Right ventricle myocardium superior (tissue), 1 donor: ENCODE data around the gene RAPGEF2. TPM values are rescaled to one million over a fixed set of nuclear protein-coding genes. Genes with fewer than 3 reads are reported as not detected.
"Not testable (repeated sequence)": the region's sequence is repeated elsewhere in the genome, so short reads cannot be mapped to it uniquely, and the experiment has no call there.

ENCODE experiments used
- ATAC-seq: fragments of 200-7000 bp; cut with Tn5 transposase; one replicate; pipeline ENCODE4 v1.9.1; 2020; ENCODE audit warnings: mild to moderate bottlenecking; ENCODE audit not compliant: poor library complexity
- DNase-seq: peaks from one replicate; pipeline ENCODE4 v3.0.0-alpha.2; 2020
- intact Hi-C: fragments of 100-400 bp; cut with DNase I; formaldehyde crosslinking; loops from one replicate; pipeline ENCODE4 v1.11.2; 2022
- total RNA-seq: library from RNA; stranded (reverse); fragmentation: NEBNext Ultra II Directional; extraction: Animal tissue kit (Norgen Biotek cat#: 25700); gene quantifications from one replicate; pipeline ENCODE4 v1.2.1, GENCODE V29; 2021
- donor health status: DM: no; HTN: yes; CAD: no; lungs with severe emphysema.

Gene RAPGEF2
- total RNA-seq, 1 donor from 2014 or later: 43.8 TPM

- DNase-seq: no peak
- ATAC-seq: no peak
- intact Hi-C loops: loop anchor here (5.0 to 10.0 kb wide), 3 partner anchors 75 to 453 kb away; partner anchors contain the start of genes PPID and RAPGEF2
These were observed 74.6 kb downstream of the RAPGEF2 start for GRCh38 chr4:159177265-159178150.

- DNase-seq (no peak), ATAC-seq (peak; percentile 52)
- intact Hi-C loops: loop anchor here (5.0 to 10.0 kb wide), 3 partner anchors 76 to 453 kb away; partner anchors contain the start of genes PPID and RAPGEF2
These were observed 75.3 kb downstream of the RAPGEF2 start for GRCh38 chr4:159178151-159178546.

DNA sequence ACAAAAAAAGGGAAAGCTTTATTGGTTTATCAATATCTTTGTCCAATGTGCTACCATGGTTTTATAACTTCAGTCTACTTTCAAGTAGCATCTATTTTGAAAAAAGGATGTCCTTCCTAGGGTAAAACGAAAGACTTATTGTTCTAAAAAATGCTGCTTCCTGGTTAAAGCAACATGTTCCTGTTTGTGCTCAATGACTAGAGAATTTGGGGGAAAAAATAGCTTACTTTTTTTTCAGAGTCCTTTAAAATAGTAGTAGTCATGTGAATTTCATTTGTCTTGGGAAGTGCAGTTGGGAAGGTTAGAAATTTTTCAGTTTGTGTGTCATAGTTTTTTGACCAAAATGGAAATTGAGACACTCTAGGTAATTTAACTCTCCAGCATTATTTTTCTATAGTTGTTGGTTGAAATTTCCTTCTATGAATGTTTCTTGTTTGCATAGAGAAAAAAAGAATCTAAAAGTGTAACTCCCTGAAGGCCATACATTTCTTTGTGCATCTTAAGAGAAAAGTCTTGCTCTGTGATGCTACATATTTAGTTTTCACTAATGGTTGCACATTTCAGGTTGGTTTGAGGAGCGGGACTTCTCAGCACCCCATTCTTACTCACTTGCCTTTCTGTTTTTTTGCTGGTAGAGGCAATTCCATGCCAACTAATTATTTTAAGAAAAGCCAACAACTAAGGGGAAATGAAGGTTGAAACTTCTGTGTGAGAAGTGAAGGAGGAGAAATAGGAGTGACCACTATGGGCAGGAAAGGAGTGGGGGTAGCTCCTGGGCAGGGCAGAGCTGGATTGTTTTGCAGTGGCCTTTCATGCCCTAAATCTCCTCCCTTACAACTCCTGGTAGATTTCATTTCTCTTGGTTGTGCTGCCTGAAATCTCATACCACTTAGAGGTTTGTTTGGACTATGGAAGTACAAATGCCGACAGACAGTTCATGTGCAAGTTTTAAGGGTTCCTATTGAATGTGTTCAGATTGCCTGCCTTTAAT is 76.4 kb downstream of the RAPGEF2 start:
- ATAC-seq: no peak
- no peak for DNase-seq
- intact Hi-C loops: loop anchor here (5.0 to 10.0 kb wide), 3 partner anchors 77 to 454 kb away; partner anchors contain the start of genes PPID and RAPGEF2

DNA sequence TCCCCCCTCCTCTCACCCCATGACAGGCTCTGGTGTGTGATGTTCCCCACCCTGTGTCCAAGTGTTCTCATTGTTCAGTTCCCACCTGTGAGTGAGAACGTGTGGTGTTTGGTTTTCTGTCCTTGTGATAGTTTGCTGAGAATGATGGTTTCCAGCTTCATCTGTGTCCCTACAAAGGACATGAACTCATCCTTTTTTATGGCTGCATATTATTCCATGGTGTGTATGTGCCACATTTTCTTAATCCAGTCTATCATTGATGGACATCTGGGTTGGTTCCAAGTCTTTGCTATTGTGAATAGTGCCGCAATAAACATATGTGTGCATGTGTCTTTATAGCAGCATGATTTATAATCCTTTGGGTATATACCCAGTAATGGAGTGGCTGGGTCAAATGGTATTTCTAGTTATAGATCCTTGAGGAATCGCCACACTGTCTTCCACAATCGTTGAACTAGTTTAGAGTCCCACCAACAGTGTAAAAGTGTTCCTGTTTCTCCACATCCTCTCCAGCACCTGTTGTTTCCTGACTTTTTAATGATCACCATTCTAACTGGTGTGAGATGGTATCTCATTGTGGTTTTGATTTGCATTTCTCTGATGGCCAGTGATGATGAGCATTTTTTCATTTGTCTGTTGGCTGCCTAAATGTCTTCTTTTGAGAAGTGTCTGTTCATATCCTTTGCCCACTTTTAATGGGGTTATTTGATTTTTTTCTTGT is 81.2 kb downstream of the RAPGEF2 start:
- intact Hi-C loops, DNase-seq, ATAC-seq: not testable (repeated sequence)

GRCh38 chr4:159185591-159186023 is 82.7 kb downstream of the RAPGEF2 start:
- intact Hi-C loops: no loop called here
- DNase-seq (no peak), ATAC-seq (no peak)

DNA sequence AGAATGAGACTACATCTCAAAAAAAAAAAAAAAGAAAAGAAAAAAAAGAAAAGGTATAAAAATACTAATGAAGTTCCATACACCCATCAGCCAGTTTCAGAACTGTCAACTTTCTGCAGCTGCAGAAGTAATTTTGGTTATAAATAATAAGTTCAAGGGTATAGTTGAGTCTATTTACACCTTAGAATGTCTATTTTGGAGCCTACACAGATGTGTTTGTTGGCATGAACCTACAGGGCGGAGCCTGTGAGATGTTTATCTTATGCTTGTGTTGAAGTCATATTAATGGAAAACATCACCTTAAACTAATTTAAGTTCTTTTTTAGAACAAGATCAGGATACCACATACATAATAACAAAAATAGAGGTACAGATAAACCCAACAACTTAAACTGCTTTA is 85.8 kb downstream of the RAPGEF2 start:
- no peak for DNase-seq
- ATAC-seq: no peak
- intact Hi-C loops: no loop called here

- intact Hi-C loops: no loop called here
These were observed 87.8 kb downstream of the RAPGEF2 start for GRCh38 chr4:159190651-159191050.

GRCh38 chr4:159191989-159192388 is 89.1 kb downstream of the RAPGEF2 start:
- intact Hi-C loops: no loop called here
- DNase-seq: no peak
- no peak for ATAC-seq

More at GRCh38 chr4:159190651-159191050, 87.8 kb downstream of the RAPGEF2 start:
- ATAC-seq (no peak), DNase-seq (no peak)

- ATAC-seq (no peak), DNase-seq (no peak)
- intact Hi-C loops: no loop called here
These were observed 90.3 kb downstream of the RAPGEF2 start for GRCh38 chr4:159193046-159193620.

- ATAC-seq (no peak), DNase-seq (no peak)
- intact Hi-C loops: loop anchor here (5.0 kb wide), 1 partner anchor 333 kb away; no protein-coding TSS in a partner anchor
These were observed 92.5 kb downstream of the RAPGEF2 start for GRCh38 chr4:159195361-159195769.

DNA sequence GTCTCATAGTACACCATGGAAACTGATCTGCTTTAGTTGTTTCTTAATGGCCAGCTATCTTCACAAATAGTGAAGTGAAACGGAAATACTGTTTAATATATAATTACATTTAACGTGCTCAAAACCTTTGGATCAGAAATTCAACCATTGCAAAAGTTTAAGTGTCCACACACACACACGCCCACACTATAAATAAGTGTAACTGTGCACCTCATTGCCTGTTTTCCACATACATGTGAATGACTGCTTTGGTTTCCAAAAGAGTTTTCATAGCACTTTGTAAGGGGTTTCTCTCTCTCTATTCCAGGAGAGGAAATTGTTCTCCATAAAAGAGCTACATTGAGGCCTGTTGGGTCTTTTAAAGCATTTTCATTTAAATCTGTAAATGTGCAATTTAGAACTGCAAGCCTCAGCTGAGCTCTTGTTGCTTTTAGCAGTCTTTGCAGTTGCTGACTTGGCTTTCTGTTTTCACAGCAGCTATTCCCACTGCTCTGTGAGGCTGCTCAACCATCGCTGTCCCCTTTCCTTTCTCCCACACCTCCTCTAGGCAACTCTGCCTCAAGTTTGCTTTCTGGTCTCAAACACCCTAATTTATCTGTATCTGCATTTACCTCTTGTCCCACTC is 94.5 kb downstream of the RAPGEF2 start:
- ATAC-seq (peak; percentile 48), DNase-seq (no peak)
- intact Hi-C loops: loop anchor here (5.0 kb wide), 1 partner anchor 335 kb away; no protein-coding TSS in a partner anchor

GRCh38 chr4:159197885-159198269 is 95.0 kb downstream of the RAPGEF2 start:
- DNase-seq (no peak), ATAC-seq (peak; percentile 31)
- intact Hi-C loops: loop anchor here (5.0 kb wide), 1 partner anchor 336 kb away; no protein-coding TSS in a partner anchor

DNA sequence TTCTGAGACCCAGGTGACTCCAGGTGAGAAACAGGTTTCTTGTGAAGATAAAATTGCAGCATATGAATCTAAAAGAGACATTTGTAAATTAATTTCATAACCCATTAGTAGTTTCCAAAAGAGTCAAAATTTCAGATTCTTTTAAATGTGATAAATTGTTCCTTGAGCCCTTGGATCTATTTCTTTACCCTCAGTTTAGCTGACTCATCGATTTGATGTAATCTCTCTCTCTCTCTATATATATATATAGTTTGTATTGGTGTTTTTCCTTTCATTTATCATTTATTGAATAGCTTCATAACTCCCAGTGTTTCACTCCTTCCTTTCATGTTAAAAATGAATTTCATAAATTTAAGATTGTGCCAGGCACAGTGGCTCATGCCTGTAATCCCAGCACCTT is 96.9 kb downstream of the RAPGEF2 start:
- intact Hi-C loops: loop anchor here (5.0 to 10.0 kb wide), 4 partner anchors 175 to 475 kb away; partner anchors contain the start of gene PPID
- ATAC-seq: no peak
- no peak for DNase-seq

GRCh38 chr4:159201168-159201567 is 98.3 kb downstream of the RAPGEF2 start:
- intact Hi-C loops: loop anchor here (10.0 kb wide), 3 partner anchors 176 to 476 kb away; partner anchors contain the start of gene PPID
- DNase-seq (no peak), ATAC-seq (peak; percentile 36)

GRCh38 chr4:159204566-159204965 is 101.7 kb downstream of the RAPGEF2 start:
- ATAC-seq (no peak), DNase-seq (no peak)
- intact Hi-C loops: loop anchor here (10.0 kb wide), 3 partner anchors 180 to 480 kb away; partner anchors contain the start of gene PPID

- ATAC-seq: no peak
- intact Hi-C loops: loop anchor here (10.0 kb wide), 3 partner anchors 181 to 481 kb away; partner anchors contain the start of gene PPID
These were observed 102.6 kb downstream of the RAPGEF2 start for GRCh38 chr4:159205466-159205865.

GRCh38 chr4:159206427-159206871 is 103.6 kb downstream of the RAPGEF2 start:
- DNase-seq (no peak), ATAC-seq (no peak)
- intact Hi-C loops: loop anchor here (10.0 kb wide), 3 partner anchors 182 to 482 kb away; partner anchors contain the start of gene PPID

More at GRCh38 chr4:159205466-159205865, 102.6 kb downstream of the RAPGEF2 start:
- DNase-seq: no peak
